WTC11 (cell line): ENCODE measurements around the gene MCRIP2.

Experiments
- CTCF ChIP-seq: fragments of 200-600 bp; IDR thresholded peaks from 2 replicates; pipeline ENCODE4 v1.8.0; 2022; ENCODE audit warnings: antibody characterized with exemption
- E2F1 ChIP-seq: sonication (generic); formaldehyde crosslinking; IDR thresholded peaks from 2 replicates; pipeline ENCODE4 v1.8.0; 2022; ENCODE audit warnings: mild to moderate bottlenecking, missing genetic modification reagents
- FOXP1 ChIP-seq: sonication (generic); formaldehyde crosslinking; IDR thresholded peaks from 2 replicates; pipeline ENCODE4 v1.8.0; 2022; ENCODE audit warnings: missing genetic modification reagents, mild to moderate bottlenecking, moderate library complexity, borderline replicate concordance
- MAX ChIP-seq: sonication (generic); formaldehyde crosslinking; IDR thresholded peaks from 2 replicates; pipeline ENCODE4 v1.8.0; 2022; ENCODE audit warnings: mild to moderate bottlenecking, missing genetic modification reagents
- USF1 ChIP-seq: sonication (generic); formaldehyde crosslinking; IDR thresholded peaks from 2 replicates; pipeline ENCODE4 v1.8.0; 2022; ENCODE audit warnings: mild to moderate bottlenecking, missing genetic modification reagents
- ZNF263 ChIP-seq: sonication (generic); formaldehyde crosslinking; IDR thresholded peaks from 2 replicates; pipeline ENCODE4 v1.8.1; 2022; ENCODE audit warnings: low read depth, mild to moderate bottlenecking, moderate library complexity, missing genetic modification reagents

- TF ChIP-seq MAX (no peak), USF1 (CRISPR knock-in tag) (no peak), CTCF (no peak), ZNF263 (CRISPR knock-in tag) (no peak), E2F1 (CRISPR knock-in tag) (no peak), FOXP1 (CRISPR knock-in tag) (no peak)
Observed at GRCh38 chr16:680625-680945, 39.0 kb downstream of the MCRIP2 start.
